Measurements from ENCODE around the gene TBX3.

TBX3 gene

DNA sequence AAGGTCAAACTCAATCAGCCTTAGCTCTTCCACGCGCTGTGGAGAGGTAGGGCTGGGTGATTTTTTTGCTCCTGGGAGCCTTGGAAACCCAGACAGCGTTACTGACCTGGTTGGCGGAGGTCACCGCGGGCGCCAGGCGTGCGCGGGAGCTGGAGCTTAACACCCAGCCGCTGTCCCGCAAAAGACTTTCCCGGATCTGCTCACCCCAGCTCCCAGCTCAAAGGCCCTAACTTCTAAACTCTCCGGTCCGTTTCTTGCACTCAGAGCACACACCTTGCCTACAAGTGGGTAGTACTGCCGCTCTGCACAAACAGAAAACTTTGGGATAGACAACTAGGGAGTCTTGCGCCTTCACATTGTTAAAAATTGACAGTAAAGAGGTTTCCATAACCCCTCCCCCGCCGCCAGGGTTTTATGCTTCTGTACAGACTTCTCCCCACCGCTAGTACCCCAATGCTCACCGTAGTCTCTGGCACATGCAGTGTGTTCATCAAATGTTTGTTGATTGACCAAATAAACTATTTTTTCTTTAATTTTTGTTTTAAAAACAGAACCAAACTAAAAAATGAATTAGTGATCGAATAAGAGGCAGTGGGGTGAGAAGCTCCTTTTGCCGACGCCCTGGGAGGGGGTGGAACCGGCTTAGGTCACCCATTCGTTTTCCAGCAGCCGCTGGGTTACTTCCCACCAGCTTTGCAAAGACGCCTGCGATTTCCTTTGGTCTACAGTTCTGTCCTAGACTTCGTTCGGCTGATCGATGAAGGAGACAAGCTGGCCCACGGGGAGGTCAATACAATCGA is 12.7 kb upstream of the TBX3 start:
- DNase-seq (ENCODE audit: low read depth): no peak

- DNase-seq (ENCODE audit: low read depth): no peak
These were observed 11.3 kb upstream of the TBX3 start for GRCh38 chr12:114695305-114695592.

GRCh38 chr12:114694436-114695304 is 10.7 kb upstream of the TBX3 start:
- no peak for DNase-seq (ENCODE audit: low read depth)

- no peak for DNase-seq (ENCODE audit: low read depth)
These were observed 9.6 kb upstream of the TBX3 start for GRCh38 chr12:114693532-114693931.

- no peak for DNase-seq (ENCODE audit: low read depth)
These were observed 9.1 kb upstream of the TBX3 start for GRCh38 chr12:114693059-114693531.

DNA sequence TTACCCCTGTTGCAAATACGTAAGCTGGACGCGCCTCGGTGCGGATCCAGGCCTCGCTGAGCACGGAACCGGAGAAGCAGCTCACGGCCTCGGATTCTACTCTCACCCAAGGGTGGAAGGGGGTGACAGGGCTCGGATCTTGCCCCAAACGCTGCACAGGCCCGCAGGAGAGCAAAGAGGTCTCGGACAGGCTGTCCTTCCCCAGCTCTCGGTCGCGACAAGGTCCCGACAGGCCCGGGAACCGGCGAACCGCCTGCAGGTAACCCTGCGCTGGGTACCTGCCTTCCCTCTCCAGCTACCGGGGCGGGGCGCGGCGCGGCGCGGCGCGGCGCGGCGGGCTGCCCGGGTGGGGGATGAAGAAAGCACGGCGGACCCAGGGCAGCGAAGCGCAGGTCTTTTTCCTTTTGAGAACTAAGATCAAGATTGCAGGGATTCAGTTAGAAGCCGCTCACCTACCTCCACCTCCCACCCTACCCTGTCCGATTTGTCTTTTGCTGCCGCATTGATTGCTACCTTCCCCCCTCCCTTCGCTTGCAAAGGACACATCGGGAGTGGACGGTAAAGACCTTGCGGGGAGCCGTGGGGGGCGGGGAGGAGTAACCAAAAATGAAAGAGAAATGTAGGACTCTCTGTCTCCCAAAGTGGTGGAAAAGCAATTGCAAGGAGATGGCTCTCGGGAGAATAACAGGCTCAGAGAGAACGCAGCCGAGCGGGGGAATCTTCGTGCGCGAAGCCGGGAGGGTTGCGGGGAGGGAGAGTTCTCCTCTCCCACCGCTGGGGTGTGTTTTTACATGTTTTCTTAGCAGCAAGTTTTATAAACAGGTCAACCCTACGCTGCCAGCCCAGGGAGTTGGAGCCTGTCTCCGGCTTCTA is 8.4 kb upstream of the TBX3 start:
- no peak for DNase-seq (ENCODE audit: low read depth)

DNA sequence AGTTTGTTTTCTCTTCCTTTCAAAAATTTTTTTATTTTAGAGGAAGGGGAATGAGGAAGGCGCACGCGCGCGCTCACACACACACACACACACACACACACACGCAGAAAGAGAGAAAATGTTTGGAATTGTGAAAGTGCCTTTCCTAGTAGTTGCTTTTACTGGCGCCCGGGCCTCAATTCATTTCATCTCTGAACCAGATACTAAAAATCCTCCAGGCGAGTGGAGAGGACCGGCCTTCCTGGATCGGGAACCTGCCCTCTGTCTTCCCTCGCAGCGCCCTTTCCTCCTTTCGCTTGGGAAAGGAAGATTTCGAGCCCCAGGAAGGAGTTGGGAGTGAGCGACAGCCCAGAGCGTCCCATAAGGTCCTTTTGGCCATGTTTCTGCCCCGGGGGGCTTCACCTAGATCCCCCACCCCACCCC is 7.8 kb upstream of the TBX3 start:
- no peak for DNase-seq (ENCODE audit: low read depth)

GRCh38 chr12:114691196-114691595 is 7.2 kb upstream of the TBX3 start:
- no peak for DNase-seq (ENCODE audit: low read depth)

DNA sequence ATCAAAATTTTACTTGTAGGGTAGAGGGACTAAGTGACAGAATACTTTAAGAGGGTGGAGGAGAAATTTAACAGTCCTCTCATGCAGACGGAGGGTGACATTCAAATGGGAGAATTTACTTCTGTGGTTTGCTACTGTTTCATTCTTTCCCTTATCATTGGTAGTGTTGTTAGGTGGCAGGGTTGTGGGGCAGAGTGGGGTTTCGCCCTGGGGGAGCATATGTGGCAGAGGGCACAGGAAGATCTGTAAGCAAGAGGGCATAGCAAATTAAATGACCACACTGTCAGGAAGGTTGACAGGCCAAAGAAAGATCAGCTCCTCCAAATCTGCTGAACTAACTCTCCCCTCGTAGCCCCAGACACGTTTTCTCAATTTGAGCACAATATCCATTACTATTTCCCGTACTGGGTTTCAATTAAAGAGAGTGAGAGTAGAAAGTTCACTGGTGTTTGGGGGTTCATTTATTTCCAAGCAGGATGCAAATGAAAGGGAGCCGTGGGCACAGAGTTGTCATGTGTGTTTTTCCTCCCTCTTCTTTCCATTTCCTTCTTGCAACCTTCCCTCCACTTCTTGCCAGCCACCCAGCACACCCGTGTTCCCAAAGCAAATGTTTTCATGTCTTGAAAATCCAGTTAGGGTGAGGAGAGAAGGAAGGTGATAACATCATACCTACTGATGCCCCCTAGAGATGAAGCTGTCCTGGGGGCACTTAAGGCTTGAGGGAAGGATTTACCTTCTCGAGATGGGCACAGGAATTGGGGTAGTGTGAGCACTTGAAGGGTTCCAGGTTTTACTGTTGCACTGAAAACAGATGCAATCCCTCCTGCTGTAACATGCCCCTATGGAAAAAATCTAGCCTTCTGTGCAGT is 6.5 kb upstream of the TBX3 start:
- no peak for DNase-seq (ENCODE audit: low read depth)

DNA sequence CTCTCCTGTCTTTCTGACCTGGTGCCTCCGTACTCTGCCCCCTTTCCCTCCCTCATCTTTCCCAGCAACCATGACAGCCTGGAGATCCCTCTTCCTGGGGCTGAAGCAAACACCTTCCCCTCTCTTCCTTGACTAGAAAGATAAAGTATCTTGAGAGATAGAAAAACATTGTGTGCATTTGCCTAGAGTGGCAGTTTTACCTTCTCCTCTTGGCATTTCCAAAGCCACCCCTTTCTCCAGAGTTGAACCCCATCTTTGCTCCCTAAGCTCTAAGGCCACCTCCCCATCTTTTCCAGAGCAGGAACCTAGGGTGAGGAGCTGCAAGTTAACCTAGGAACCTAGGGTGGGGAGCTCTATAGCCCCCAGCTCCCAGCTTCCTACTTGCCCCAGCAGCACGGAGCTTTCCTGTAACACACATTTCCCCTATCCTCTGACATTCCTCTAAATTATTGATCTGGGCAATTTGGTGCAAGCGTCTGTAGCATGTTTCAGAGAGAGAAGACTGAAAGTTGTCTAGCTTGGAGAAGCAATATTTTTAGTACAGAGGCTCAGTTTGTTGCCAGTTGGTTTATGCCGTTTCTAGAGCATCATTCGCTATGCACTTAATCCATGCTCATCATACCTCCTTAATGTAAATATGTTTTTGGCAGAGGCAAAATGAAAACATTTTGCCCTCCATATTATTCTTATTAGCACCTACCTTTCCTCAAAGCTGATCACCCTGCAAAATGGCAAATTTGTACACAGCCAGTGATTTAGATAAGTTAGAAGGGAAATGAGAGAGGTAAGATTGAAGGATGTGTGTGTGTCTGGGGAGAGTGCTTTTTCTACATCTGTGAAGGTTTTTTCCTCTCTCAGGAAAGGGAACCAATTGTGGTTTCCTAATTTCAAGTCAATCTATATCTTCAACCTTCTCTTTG is 5.4 kb upstream of the TBX3 start:
- no peak for DNase-seq (ENCODE audit: low read depth)

DNA sequence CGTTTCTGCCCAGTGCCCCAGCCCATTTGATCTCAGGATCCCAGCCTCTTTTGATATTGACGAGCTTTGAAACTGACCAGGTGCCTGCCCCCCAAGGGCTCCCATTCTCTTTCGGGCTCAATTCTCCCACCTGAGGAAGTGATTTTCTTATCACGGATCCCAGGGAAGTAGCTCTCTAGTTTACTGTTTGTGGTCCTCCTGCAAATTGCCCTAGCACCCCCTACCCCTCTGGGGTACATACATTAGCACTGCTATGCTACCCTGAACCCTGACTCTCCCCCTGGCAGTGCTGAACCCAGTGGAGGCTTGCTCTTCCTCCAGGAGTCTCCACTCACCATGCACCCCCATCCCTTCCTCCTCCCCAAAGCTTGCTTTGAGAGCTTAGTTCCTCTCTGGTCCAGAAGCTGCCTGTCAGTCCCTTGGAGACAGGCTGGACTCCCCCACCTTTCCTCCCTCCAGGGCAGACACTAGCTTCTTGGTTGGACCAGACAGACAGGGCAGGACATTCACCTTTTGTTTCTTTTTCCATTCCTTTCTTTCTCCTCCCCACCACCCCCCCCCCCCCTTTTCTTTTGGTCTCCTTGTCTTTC is 4.4 kb upstream of the TBX3 start:
- no peak for DNase-seq (ENCODE audit: low read depth)

GRCh38 chr12:114687802-114688201 is 3.8 kb upstream of the TBX3 start:
- no peak for DNase-seq (ENCODE audit: low read depth)

DNA sequence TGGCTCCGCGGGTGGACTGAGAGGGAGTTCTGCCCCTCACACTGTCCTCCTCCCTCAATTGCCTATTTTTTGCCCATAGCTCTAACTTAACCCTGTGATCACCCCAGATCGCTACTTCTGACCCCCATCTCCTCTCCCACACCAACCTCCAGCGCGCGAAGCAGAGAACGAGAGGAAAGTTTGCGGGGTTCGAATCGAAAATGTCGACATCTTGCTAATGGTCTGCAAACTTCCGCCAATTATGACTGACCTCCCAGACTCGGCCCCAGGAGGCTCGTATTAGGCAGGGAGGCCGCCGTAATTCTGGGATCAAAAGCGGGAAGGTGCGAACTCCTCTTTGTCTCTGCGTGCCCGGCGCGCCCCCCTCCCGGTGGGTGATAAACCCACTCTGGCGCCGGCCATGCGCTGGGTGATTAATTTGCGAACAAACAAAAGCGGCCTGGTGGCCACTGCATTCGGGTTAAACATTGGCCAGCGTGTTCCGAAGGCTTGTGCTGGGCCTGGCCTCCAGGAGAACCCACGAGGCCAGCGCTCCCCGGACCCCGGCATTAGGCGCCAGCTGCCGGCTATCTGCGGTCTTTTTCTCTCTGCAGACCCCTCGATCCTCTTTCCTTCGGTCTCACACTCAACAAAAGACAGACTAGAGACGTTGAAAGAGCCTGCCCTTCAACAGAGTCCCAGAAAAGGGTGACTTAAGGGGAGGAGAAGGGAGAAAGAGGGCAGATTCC is 3.0 kb upstream of the TBX3 start:
- DNase-seq (ENCODE audit: low read depth): no peak

DNA sequence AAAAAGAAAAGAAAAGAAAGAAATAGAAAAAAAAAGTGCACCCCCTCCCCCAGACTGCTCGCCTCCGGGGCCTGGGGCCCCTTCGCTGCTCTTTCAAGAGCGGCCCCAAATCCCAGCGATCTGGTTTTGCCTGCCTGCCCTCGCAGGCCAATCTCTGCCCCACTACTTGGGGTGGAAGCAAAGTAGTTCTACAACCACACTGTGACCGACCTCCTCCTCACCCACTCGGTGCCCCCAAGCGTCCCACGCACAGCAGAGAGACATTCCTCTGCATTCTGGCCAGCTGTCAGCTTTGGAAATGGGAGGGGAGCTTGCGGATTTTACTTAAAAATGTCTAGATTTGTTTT is 2.4 kb upstream of the TBX3 start:
- no peak for DNase-seq (ENCODE audit: low read depth)

DNA sequence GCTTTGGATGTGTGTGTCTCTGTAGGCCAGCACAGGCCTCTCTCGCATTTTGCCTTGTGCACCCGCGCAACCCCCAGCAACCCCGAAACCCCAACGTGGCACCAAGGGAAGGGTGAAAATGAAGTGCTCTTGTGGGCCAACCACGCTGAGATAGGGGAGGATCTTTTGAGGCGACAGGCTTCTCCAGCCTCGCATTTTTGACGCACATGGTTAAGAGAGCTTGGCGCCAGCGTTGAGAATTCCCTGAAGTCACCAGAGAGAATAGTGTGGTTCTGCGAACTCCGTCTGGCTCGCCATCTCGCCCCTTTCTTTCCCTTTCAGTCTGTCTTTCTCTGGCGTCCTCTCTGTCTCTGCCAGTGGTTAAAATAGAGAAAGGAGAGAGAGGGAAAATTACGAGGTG is 1.9 kb upstream of the TBX3 start:
- DNase-seq (ENCODE audit: low read depth): no peak

DNA sequence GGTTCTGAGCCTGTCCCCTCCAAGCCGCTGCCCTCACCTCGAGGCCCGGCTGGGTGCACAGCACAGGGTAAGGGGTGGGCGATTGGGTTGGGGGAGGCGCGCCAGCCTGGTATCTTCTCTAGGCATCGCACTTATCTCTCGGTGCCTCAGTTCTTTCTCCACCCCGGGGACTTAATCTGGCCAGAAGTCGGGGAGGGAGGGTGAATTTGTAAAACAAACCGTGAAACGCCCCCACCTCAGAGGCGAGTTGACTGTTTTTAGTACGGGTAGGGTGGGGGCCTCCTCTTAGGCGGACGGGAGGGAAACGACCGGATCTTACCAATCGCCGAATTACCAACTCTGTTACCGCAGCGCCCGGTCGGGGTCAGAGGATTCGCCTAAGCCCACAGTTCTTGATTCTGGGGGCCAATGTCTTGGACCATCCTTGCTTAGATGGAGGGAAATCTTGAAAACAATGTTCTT is 1.4 kb upstream of the TBX3 start:
- DNase-seq (ENCODE audit: low read depth): no peak

DNA sequence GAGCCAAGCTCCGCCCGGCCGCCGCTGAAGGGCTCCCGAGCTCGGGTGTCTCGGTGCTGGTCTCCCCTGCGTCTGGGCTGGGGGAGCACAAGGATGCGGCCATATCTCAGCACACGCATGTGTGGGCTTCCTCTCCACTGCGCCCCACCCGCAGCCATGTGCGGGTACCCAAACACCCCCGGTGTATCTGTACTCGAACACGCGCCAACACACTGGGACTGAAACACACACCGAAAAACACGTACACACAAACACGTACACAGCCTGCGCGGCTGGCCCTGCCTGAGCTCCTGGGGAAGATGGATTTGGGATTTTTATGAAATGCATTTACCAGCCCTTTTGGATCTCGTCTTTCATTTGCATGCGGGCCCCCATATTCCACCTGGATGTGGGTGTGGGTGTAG is 897 bp upstream of the TBX3 start:
- DNase-seq (ENCODE audit: low read depth): no peak

GRCh38 chr12:114683709-114684097 is 272 bp downstream of the TBX3 start:
- DNase-seq (ENCODE audit: low read depth): no peak
